Bone marrow (tissue), 2 donors: ENCODE results near the gene MYO15B.

Experiments
- DNase-seq, 2 donors: peaks; one replicate each; lab custom pipeline; 2025; lab: John Stamatoyannopoulos, UW

MYO15B gene

DNA sequence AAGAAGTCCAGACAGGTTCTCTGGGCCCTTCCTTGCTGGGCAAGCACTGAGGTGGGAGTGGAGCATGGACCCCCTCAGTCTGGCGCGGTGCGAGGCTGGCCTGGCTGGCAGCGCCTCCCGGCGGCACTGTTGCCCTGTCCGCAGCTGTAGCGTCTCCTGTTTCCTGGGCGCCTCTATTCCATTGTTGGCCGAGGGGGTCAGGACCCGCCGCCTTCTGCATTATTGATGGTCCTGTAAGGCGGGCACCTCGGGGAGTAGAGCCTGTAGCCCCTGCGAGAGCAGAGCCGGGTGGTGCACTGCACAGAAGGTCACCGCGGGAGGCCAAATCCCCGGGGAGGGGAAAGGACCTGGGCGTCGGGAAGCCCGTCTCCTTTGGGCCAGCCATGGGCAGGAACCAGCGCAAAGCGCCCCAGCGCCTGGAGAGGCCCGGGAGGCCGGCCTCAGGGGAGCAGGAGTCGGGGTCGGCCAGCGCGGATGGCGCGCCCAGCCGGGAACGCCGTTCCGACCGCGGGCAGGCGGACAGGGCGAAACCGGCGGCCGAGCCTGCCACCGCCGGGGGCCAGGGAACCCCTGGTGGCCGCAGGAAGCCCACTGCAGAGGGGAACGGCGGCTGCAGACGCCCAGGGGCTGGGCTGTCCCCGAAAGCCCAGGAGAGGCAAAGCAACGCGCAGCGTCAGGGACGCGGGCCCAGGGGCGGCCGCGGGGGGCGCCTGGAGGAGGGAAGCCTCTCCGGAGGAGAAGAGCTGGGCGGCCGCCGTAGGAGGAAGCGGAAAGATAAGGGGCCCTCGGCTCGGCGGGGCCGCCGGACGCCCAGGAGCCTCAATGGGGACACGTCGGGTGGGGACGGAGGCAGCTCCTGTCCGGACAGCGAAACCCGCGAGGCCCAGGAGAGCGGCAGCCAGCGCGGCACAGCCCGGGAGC, at the start of gene MYO15B:
Gene MYO15B, plus strand, starts transcription at position 126 of the 921 bp plus-strand sequence. Its CDS starts 258 bp downstream, at position 384.
- DNase-seq: peak; percentile 70 to 80

DNA sequence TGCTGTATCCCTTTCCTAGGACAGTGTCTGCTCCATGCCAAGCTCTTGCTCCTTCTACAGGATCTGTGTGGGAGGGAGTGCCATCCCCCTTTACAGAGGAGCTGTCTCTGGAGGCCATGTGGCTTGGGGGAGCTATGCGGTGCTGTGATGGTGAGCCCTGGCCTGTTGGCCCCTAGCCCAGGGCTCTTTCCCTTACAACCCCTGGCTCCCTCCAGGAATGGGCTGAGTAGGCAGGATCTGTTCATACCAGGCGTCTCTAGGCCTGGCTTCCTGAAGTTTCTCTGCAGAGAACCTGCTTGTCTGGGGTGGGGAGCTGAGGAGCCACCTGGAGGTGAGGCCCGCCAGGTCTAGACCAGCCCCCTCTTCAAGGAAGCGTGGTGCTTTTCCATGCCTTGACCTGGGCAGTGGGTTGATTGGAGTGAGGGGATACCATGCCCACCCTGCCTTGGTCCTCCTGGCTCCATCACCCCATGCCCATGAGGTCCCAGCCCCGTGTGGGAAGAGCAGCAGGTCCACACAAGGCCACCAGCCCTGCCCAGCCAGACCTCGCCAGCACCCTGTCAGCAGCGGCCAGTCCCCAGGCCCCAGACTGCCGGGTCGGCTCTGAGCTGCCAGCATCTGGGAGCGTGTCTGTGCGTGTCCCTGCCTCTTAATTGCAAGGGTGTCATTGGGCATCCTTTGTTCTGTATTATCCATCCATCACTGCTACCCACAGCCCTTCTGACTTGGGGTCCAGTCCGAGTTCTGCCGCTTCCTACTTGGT, 47.5 kb upstream of the MYO15B start:
- DNase-seq: no peak

DNA sequence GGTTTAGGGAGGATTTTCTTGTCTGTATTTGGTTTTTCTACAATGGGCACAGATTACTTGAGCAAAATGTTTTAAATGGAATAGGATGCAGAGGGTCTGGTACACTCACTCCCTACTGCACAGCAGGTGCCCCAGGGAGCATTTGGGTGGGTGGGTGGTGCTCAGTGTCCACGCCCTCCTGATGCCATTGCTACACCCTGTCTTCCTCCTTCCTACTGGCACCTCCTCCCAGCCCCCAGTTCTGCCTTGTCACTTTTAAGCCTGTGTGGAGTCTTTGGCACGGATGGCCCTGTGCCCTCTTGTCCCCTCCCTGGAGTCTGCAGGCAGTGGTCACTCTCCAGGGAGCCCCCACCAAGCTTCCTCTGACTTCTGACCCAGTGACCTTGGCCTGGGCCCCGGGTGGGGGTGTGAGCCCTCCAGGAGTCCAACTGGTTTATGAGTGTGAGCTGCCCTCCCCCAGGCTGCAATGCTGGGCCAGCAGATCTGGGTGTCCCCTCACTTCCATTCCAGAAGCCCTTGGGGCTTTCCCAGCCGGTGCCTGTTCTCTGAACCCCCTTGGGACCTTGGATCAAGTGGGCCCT, 46.6 kb upstream of the MYO15B start:
- DNase-seq: no peak

DNA sequence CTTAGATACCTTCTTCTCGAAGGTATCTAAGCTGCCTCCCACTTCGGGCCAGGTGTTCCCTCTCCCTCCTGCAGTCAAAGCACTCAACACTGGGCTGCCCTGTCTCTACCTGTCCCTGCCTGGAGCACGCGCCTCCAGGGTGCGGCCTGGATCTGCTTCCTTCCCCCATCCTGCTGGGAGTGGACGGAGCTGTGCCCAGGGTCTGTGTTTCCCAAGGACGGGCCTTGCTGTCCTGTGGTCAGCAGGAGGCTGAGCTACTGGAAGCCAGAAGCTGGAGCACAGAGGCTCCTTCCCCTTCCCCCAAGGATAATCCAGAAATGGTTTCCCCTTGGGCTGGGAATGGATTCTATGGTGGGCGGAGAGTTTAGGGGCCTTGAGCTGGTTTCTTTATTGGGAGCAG, 45.4 kb upstream of the MYO15B start:
- no peak for DNase-seq

DNA sequence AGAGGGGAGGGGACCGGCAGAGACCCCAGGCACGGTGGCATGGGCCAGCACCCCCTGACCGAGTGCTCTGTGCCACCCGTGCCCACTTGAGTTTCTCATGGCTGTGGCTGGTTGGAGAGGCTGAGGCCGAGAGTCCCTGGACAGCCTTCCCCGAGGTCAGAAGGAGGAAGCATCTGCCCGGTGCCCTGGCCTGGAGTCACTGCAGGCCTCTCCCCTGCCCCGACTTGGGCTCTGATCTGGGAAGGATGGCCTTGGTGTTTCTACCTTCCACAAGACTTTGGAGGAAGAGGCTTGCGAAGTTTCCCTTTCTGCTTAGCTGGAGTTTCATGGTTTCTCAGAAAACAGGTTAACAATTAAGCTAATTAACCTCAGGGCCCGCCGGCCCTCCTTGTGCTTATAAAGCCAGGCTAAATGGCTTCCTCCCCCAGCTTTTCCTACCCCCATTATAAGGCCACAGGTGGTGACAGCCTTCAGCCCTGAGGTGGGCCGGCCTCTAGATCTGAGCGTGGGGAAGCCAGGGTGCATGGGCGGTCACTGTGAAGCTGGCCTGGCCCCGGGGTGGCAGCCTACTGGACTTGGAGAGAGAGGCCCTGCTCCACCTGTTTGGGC, 44.8 kb upstream of the MYO15B start:
- DNase-seq: no peak

- DNase-seq: no peak
Observed at GRCh38 chr17:75544250-75544649, 43.4 kb upstream of the MYO15B start.

GRCh38 chr17:75546181-75546580, 41.4 kb upstream of the MYO15B start:
- DNase-seq: no peak

GRCh38 chr17:75547091-75547490, 40.5 kb upstream of the MYO15B start:
- DNase-seq: no peak

- no peak for DNase-seq
Observed at GRCh38 chr17:75548813-75549212, 38.8 kb upstream of the MYO15B start.

DNA sequence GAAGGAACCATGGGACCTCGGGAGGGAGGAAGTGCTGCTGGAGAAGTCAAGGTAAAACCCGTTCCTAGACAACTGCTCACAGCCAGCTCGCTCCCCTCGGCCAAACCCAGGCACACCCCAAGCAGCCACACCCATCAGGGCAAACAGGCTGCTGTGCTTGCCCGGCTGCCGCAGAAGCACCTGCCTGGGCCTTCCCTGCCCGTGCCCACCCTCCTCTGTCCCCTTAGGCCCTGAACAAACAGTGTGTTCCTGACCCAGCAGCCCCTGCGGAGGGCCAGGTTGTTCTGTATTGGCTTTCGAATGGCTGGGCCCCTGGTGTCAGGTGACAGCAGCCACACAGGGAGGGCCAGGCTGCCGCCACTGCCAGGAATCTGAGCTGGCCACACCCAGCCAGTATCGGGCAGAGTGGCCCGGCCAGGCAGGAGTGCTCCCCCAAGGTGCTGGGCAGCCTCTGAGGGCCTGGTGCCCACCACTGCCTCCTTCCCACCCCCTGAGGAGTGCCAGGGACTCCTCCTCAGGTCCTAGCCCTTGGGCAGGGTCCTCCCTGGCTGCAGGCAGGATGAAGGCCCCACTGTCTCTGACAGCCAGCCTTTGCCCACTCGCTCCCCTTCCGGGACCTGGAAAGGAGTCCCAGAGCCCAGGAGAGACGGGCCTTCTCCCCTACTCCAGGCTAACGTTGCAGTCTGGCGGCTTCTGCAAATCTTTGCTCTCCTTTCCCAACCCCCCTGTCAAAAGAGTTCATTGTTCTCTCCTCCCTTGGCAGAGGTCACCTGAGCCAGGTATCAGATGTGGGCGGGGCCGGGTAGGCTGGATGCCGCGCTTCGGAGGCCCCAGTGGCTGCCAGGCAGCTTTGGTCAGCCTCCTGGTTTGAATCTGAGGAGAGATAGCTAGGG, 38.1 kb upstream of the MYO15B start:
- DNase-seq: no peak

DNA sequence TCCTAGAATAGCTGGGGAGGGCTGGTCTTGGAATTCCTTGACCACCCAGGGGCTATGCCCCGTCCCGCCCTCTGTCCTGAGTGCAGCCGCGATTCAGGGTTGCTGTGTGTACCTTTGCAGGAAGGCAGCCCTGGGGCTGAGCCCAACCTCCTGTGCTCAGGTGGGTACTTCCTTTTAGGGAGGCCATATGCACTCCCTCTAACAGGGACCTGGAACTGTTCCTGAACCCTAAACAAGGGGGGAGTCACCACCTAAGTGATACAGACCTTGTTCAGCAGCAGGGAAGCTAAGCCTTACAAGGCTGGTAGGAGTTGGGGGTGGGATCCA, 37.5 kb upstream of the MYO15B start:
- DNase-seq: no peak

- DNase-seq: no peak
Observed at GRCh38 chr17:75551266-75551665, 36.3 kb upstream of the MYO15B start.

DNA sequence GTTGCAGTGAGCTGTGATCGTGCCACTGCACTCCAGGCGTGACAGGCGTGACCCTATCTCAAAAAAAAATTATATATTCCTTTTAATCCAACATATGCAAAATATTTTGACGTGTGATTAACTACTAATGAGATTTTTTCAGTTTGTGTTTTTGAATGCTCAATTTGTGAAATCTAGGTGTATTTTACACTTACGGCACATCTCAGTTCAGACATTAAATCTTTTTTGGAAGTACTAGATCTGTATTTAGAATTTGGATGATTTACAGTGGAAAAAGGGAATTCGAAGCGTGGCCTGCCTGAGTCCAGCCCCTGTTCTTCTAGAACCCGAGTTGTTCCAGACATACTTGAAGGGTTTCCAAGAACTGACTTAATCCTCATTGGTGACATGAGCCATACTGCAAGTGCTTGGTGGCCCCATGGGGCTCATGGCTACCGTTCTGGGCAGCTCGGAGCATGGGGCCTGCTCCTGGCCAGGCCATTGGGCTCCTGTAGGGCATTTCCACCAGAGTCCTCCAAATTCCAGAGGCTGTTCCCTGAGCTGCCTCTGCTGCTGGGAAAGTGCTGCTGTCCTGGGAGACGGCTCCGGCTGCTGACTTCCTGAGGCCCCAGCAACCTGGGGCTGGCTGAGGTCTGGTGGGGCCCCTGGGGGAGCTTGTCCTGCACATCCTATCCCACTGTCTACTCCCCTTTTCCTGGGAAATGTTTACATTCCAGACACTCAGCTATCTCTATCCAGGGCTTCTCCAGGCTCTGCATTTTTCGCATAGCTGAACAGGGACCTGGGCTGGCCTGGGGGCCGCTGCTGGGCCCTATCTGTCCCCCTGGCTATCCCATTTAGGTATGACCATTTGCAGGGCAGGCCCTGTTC, 34.9 kb upstream of the MYO15B start:
- DNase-seq: no peak

DNA sequence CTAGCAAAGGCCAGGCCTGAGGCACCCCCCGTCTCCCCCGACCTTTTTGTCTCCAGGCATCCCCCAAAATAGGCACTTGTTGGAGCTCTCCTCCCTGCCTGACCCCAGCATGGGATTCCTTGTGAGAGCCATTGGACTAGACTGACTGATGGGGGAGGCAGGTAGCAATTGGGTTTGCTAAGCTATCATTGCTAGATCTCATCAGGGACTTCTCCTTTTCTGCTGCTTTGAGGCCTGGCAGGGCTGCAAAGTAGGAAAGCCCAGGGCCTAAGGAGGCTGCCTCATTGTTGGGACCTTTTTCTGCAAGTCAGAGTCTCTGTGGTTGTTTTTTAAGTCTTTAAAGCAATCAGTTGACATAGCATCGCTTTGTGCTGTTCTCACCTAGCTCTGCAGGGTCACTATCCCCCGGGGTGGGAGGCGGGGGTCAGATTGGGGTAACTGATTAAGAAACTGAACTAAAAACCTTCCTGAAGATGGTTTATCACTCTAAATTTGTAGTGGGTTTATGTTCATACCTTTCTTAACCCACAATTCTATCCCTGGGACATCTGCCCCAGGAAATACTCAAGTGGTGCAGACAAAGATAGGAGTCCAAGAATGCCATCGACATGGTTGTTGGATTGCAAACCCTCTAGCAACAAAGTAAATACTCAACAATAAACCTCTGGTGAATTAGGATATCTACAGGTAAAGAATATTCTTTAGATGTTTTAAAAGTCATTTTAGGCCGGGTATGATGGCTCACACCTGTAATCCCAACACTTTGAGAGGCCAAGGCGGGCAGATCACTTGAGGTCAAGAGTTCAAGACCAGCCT, 34.1 kb upstream of the MYO15B start:
- peak in 1 of 2 donors; percentile 1 for DNase-seq

GRCh38 chr17:75555679-75556153, 31.9 kb upstream of the MYO15B start:
- DNase-seq: no peak

- DNase-seq: no peak
Observed at GRCh38 chr17:75557075-75557851, 30.3 kb upstream of the MYO15B start.

DNA sequence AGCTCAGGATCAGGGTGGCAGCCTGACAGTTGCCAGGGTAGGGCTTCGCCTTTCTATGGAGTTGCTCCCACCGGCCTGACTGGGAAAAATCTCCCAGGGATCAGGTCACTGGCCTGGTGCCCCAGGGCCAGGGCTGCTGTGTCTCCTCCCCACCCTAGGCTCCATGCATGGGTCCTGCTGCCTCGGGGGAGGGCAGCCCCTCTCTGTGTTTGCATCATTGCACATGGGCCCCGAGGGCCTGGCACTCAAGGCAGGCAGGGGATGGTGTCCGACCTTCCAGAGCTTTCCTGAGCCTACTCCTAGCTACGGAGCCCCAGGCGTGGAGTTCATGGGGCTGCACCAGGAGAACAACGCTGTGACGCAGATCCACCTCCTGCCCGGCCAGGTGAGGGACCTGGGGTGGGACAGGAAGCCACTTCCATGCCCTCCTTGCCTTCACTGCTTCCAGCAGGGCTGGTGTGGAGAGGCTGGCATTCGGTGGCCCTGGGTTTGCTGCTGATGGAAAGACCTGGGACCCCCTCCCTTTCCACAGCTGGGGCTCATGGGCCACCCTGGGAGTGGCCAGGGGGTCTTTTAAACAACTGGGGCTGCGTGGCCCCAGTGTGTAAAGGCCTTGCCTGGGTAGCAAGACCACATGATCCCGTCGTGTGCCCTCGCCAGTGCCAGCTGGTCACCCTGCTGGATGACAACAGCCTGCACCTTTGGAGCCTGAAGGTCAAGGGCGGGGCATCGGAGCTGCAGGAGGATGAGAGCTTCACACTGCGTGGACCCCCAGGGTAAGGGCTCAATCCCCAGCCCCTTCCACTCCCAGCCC, 29.5 kb upstream of the MYO15B start:
- DNase-seq: no peak
